ENCODE measurements around the gene EPB41L4B.

Gene EPB41L4B

DNA sequence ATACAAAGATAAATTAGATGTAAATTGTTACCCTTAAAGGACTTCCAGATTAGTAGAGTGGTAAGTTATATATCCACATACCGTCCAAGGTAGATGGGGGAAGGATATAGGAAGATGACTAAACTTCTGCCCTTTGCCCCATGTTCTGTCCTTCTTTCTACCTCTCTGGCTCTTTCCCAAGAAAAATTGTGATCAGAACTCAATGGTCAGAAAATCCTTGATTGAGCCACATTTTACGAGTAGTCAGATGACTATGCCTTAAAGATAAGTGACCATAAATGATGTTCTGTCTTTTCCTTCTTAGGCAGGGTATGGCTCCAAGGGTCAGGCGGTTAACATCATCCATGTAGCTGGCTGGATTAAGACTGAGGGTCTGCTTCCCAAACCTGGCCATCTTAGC is 158.2 kb downstream of the EPB41L4B start:
- TF ChIP-seq CTCF (IDR thresholded peaks at IDR 0.05; ENCODE audit: low read depth, low read length): no peak
- H3K4me3 ChIP-seq (replicated peaks in 1 of 2; ENCODE audit: low read depth in 2 of 2, low read length in 2 of 2): no peak overlapping the region
- no peak for DNase-seq (ENCODE audit: low read depth in 2 of 2)

DNA sequence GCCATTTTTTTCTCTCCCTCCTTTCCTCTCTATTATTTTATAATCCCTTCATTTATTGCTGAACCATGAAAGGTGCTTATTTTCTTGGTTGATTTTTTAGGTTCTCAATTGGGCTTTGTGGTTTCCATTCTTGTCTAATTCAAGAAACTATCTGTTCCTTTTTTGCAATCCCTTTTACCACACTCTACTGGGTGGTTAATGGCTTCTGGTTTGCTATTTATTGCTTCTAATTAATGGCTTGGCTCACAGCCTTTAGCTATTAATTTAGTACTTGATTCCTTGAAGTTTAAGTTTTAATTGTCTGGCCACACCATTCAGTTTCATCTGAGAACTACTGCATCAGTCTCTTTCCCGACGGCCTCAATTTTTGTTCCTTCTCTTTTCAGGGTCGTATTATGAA is 159.4 kb downstream of the EPB41L4B start:
- TF ChIP-seq CTCF (IDR thresholded peaks at IDR 0.05; ENCODE audit: low read depth, low read length): no peak
- no peak for DNase-seq (ENCODE audit: low read depth in 2 of 2)
- no peak overlapping the region for H3K4me3 ChIP-seq (replicated peaks in 1 of 2; ENCODE audit: low read depth in 2 of 2, low read length in 2 of 2)

GRCh38 chr9:109159583-109159982 is 161.3 kb downstream of the EPB41L4B start:
- TF ChIP-seq CTCF (IDR thresholded peaks at IDR 0.05; ENCODE audit: low read depth, low read length): no peak
- no peak for DNase-seq (ENCODE audit: low read depth in 2 of 2)
- no peak overlapping the region for H3K4me3 ChIP-seq (replicated peaks in 1 of 2; ENCODE audit: low read depth in 2 of 2, low read length in 2 of 2)

- no peak for TF ChIP-seq CTCF (IDR thresholded peaks at IDR 0.05; ENCODE audit: low read depth, low read length)
- DNase-seq (ENCODE audit: low read depth in 2 of 2): peak in 1 of 2 donors; percentile 3
- no peak overlapping the region for H3K4me3 ChIP-seq (replicated peaks in 1 of 2; ENCODE audit: low read depth in 2 of 2, low read length in 2 of 2)
These were observed 162.2 kb downstream of the EPB41L4B start for GRCh38 chr9:109158651-109159050.

- DNase-seq (ENCODE audit: low read depth in 2 of 2): no peak
- H3K4me3 ChIP-seq (replicated peaks in 1 of 2; ENCODE audit: low read depth in 2 of 2, low read length in 2 of 2): no peak overlapping the region
- no peak for TF ChIP-seq CTCF (IDR thresholded peaks at IDR 0.05; ENCODE audit: low read depth, low read length)
These were observed 164.2 kb downstream of the EPB41L4B start for GRCh38 chr9:109156708-109157107.

- H3K4me3 ChIP-seq (replicated peaks in 1 of 2; ENCODE audit: low read depth in 2 of 2, low read length in 2 of 2): no peak overlapping the region
- TF ChIP-seq CTCF (IDR thresholded peaks at IDR 0.05; ENCODE audit: low read depth, low read length): no peak
- DNase-seq (ENCODE audit: low read depth in 2 of 2): no peak
These were observed 169.8 kb downstream of the EPB41L4B start for GRCh38 chr9:109150925-109151545.

DNA sequence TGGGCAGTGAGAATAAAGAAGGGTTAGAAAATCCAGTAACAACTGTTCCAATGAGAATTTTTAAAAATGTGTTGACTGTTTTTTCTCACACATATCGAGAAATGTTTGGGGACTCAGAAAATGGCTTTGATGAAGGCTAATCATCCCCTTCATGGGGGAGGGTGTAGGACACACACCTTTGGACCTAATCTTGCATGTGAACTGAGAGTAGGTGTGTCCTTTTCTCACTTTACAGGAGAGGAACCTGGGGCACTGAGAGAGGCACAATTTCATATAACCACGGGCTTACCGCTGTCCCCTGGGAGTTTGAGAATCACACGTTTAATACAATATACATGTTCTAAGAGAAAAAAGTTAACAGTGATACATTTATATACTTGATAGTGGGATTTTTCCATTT is 171.1 kb downstream of the EPB41L4B start:
- TF ChIP-seq CTCF (IDR thresholded peaks at IDR 0.05; ENCODE audit: low read depth, low read length): no peak
- DNase-seq (ENCODE audit: low read depth in 2 of 2): no peak
- no peak overlapping the region for H3K4me3 ChIP-seq (replicated peaks in 1 of 2; ENCODE audit: low read depth in 2 of 2, low read length in 2 of 2)

Measured in cardiac fibroblast (primary cell).